Hematopoietic multipotent progenitor cell treated with erythropoietin and hydrocortisone succinate and interleukin-3 and kit ligand, for 15 days (in vitro differentiated cells): ENCODE results near the gene AP1B1.

Source experiments
- DNase-seq: peaks from one replicate; pipeline ENCODE4 v3.0.0-alpha.2; 2015; ENCODE audit warnings: low spot score

The AP1B1 gene

GRCh38 chr22:29299136-29299900 is 89.1 kb downstream of the AP1B1 start:
- DNase-seq: no peak

GRCh38 chr22:29298641-29299040 is 89.7 kb downstream of the AP1B1 start:
- no peak for DNase-seq

GRCh38 chr22:29292379-29292778 is 96.0 kb downstream of the AP1B1 start:
- DNase-seq: no peak

- no peak for DNase-seq
These were observed 97.2 kb downstream of the AP1B1 start for GRCh38 chr22:29291215-29291614.

GRCh38 chr22:29290061-29290460 is 98.3 kb downstream of the AP1B1 start:
- DNase-seq: no peak

- no peak for DNase-seq
These were observed 99.5 kb downstream of the AP1B1 start for GRCh38 chr22:29288837-29289236.

- no peak for DNase-seq
These were observed 104.2 kb downstream of the AP1B1 start for GRCh38 chr22:29284196-29284595.

GRCh38 chr22:29277927-29278326 is 110.4 kb downstream of the AP1B1 start:
- DNase-seq: no peak
